Measurements from ENCODE around the gene GJE1. TPM values are rescaled to one million over a fixed set of nuclear protein-coding genes. Genes with fewer than 3 reads are reported as not detected.

GJE1 gene
- total and polyA plus RNA-seq, 12 donors, result not detected

- ATAC-seq (no peak), DNase-seq (no peak)
- no peak overlapping the region for H3K4me3 ChIP-seq
- no peaks in the 10 kb centered on the region for H3K36me3 ChIP-seq
- intact Hi-C loops (cut with DNase I), result loop anchor here in 4 of 10 donors (2.0 to 10.0 kb wide), 4 partner anchors 52 to 235 kb away; no protein-coding TSS in a partner anchor
- H3K27ac ChIP-seq, result no peak overlapping the region
- no peaks in the 10 kb centered on the region for H3K9me3 ChIP-seq
- H3K27me3 ChIP-seq, result no peaks in the 10 kb centered on the region
- TF ChIP-seq CTCF (IDR thresholded peaks at IDR 0.05), result no peak
- H3K4me1 ChIP-seq, result peaks cover 0 to 41% (median 21%) of the 10 kb centered on the region in 9 donors
These were observed 20.0 kb downstream of the GJE1 start for GRCh38 chr6:142152746-142153145.

DNA sequence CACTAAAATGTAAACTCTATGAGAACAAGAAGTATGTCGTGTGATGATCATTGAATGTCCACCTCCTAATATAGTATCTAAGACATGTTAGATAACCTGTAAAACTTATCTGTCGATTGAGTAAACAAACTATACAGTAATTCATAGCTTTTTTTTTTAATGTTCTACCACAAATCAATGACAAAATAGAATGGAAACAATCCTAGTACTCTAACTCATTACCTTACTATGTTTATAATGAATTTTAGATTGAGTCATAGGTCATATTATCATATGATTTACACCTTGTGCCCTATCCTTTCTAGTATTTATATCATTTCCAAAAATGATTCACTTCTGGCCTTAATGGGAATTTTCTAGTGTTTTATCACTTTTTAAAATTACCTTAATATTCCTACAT is 20.5 kb downstream of the GJE1 start:
- ATAC-seq (no peak), DNase-seq (no peak)
- no peaks in the 10 kb centered on the region for H3K27me3 ChIP-seq
- TF ChIP-seq CTCF (IDR thresholded peaks at IDR 0.05), result no peak
- peaks cover 0 to 36% (median 16%) of the 10 kb centered on the region in 9 donors for H3K4me1 ChIP-seq
- no peaks in the 10 kb centered on the region for H3K36me3 ChIP-seq
- H3K27ac ChIP-seq, result no peak overlapping the region
- 43 to 64% methylated on average over 2 of the region's 2 CpGs for WGBS, 2 donors
- H3K9me3 ChIP-seq, result no peaks in the 10 kb centered on the region
- H3K4me3 ChIP-seq, result no peak overlapping the region
- intact Hi-C loops (cut with DNase I), result loop anchor here in 4 of 10 donors (2.0 to 10.0 kb wide), 4 partner anchors 52 to 234 kb away; no protein-coding TSS in a partner anchor

DNA sequence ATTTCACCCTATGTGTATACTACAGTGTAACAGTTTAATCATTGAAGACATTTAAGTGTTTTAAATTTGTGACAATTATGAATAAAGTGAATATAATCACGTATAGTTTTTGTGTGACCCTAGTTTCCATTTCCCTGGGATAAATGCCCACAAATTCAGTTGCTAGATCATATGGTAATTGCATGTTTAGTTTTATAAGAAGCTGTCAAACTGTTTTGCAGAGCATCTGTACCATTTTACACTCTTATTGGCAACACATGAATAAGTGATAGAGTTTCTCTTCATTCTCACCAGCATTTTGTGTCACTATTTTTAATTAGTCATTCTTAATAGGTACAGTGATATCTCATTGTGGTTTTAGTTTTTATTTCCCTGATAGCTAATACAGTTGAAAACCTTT is 21.6 kb downstream of the GJE1 start:
- intact Hi-C loops (cut with DNase I), result loop anchor here in 3 of 10 donors (5.0 to 10.0 kb wide), 3 partner anchors 50 to 233 kb away; no protein-coding TSS in a partner anchor
- TF ChIP-seq CTCF (IDR thresholded peaks at IDR 0.05), result no peak
- WGBS, 2 donors, result 81 to 86% methylated on average over 1 of the region's 1 CpG
- H3K27ac ChIP-seq, result no peak overlapping the region
- no peaks in the 10 kb centered on the region for H3K36me3 ChIP-seq
- DNase-seq (no peak), ATAC-seq (no peak)
- no peaks in the 10 kb centered on the region for H3K27me3 ChIP-seq
- H3K9me3 ChIP-seq, result no peaks in the 10 kb centered on the region
- H3K4me3 ChIP-seq, result no peak overlapping the region
- peaks cover 0 to 25% (median 5%) of the 10 kb centered on the region in 9 donors for H3K4me1 ChIP-seq

DNA sequence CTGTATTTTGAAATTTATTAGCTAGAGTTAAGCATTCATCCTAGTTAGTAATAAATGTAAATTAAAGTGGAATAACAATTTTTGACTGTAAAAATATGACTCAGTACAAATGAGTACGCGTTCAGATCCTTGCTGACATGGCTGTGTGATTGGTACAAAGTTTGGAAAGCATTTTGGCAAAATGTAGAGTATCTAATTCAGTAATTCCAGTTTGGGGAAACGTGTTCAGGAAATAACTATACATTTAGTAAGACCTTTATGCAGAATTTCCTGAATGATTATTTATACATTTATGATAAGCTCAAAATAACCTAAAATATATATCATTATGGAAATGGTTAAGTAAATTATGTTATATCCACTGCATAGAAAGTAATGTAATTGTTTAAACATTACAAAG is 22.4 kb downstream of the GJE1 start:
- H3K27ac ChIP-seq, result no peak overlapping the region
- H3K9me3 ChIP-seq, result no peaks in the 10 kb centered on the region
- ATAC-seq, result no peak
- H3K4me1 ChIP-seq, result peaks cover 0 to 24% (median 0%) of the 10 kb centered on the region in 9 donors
- WGBS, 2 donors, result 62 to 77% methylated on average over 3 of the region's 3 CpGs
- H3K4me3 ChIP-seq, result no peak overlapping the region
- H3K36me3 ChIP-seq, result no peaks in the 10 kb centered on the region
- intact Hi-C loops (cut with DNase I), result loop anchor here in 4 of 10 donors (5.0 to 10.0 kb wide), 3 partner anchors 50 to 232 kb away; no protein-coding TSS in a partner anchor
- no peaks in the 10 kb centered on the region for H3K27me3 ChIP-seq
- TF ChIP-seq CTCF (IDR thresholded peaks at IDR 0.05), result no peak
- DNase-seq, result no peak

Data from heart right ventricle (tissue), 16 donors.